ENCODE results near the gene GRK2. TPM values are rescaled to one million over a fixed set of nuclear protein-coding genes. Genes with fewer than 3 reads are reported as not detected.

Gene GRK2
- total and polyA plus RNA-seq, 2 donors (not counting 1 experiment from before 2014, with no cell fraction given) = 20.1 to 28.9 TPM

DNA sequence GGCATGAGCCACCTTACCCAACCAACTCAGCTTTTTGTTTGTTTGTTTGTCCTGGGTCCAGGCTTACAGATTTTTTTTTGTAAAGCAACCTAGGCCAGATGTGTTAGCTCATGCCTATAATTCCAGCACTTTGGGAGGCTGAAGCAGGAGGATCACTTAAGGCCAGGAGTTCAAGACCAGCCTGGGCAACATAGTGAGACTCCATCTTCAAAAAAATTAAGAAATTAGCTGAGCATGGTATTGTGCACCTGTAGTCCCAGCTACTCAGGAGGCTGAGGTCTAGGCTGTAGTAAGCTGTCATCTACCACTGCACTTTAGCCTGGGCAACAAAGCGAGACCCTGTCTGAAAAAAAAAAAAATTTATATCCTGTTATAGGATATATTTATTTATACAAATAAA lies 28.7 kb upstream of the GRK2 start:
- no peak overlapping the region for H3K4me3 ChIP-seq (replicated peaks in 1 of 4; ENCODE audit: control extremely low read depth in 1 of 4, insufficient read depth in 1 of 4, low read depth in 3 of 4, low read length in 4 of 4)
- H3K4me2 ChIP-seq (ENCODE audit: extremely low read depth, insufficient read depth, low read length) = no peak overlapping the region
- H3K4me1 ChIP-seq (ENCODE audit: control insufficient read depth, extremely low read depth, insufficient read depth, low read length) = peaks cover 8% of the 10 kb centered on the region
- no peaks in the 10 kb centered on the region for H4K20me1 ChIP-seq (ENCODE audit: control insufficient read depth, extremely low read depth, insufficient read depth, low read length)
- H3K36me3 ChIP-seq (ENCODE audit: control insufficient read depth, insufficient read depth, low read length) = no peaks in the 10 kb centered on the region
- no peaks in the 10 kb centered on the region for H3K27me3 ChIP-seq (ENCODE audit: control insufficient read depth, insufficient read depth, low read length)
- H3K79me2 ChIP-seq (ENCODE audit: control insufficient read depth, insufficient read depth, low read length) = peaks cover 23% of the 10 kb centered on the region
- DNase-seq (ENCODE audit: low read depth in 2 of 2) = no peak
- H2AFZ ChIP-seq (ENCODE audit: low read length) = no peak overlapping the region
- H3K9me3 ChIP-seq (ENCODE audit: control insufficient read depth, insufficient read depth, low read depth, low read length) = no peaks in the 10 kb centered on the region
- no peak overlapping the region for H3K27ac ChIP-seq (ENCODE audit: insufficient read depth, low read length)
- H3K9ac ChIP-seq (ENCODE audit: insufficient read depth, low read length) = no peak overlapping the region
- TF ChIP-seq, protein P1, sequence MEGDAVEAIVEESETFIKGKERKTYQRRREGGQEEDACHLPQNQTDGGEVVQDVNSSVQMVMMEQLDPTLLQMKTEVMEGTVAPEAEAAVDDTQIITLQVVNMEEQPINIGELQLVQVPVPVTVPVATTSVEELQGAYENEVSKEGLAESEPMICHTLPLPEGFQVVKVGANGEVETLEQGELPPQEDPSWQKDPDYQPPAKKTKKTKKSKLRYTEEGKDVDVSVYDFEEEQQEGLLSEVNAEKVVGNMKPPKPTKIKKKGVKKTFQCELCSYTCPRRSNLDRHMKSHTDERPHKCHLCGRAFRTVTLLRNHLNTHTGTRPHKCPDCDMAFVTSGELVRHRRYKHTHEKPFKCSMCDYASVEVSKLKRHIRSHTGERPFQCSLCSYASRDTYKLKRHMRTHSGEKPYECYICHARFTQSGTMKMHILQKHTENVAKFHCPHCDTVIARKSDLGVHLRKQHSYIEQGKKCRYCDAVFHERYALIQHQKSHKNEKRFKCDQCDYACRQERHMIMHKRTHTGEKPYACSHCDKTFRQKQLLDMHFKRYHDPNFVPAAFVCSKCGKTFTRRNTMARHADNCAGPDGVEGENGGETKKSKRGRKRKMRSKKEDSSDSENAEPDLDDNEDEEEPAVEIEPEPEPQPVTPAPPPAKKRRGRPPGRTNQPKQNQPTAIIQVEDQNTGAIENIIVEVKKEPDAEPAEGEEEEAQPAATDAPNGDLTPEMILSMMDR (conservative IDR thresholded peaks at IDR 0.05 in 1 of 2, IDR thresholded peaks at IDR 0.05 in 1 of 2; ENCODE audit: low read depth in 1 of 2, low read length in 2 of 2) = no peak
- no peak for TF ChIP-seq EZH2 (IDR thresholded peaks at IDR 0.05; ENCODE audit: low read length, missing control alignments)

DNA sequence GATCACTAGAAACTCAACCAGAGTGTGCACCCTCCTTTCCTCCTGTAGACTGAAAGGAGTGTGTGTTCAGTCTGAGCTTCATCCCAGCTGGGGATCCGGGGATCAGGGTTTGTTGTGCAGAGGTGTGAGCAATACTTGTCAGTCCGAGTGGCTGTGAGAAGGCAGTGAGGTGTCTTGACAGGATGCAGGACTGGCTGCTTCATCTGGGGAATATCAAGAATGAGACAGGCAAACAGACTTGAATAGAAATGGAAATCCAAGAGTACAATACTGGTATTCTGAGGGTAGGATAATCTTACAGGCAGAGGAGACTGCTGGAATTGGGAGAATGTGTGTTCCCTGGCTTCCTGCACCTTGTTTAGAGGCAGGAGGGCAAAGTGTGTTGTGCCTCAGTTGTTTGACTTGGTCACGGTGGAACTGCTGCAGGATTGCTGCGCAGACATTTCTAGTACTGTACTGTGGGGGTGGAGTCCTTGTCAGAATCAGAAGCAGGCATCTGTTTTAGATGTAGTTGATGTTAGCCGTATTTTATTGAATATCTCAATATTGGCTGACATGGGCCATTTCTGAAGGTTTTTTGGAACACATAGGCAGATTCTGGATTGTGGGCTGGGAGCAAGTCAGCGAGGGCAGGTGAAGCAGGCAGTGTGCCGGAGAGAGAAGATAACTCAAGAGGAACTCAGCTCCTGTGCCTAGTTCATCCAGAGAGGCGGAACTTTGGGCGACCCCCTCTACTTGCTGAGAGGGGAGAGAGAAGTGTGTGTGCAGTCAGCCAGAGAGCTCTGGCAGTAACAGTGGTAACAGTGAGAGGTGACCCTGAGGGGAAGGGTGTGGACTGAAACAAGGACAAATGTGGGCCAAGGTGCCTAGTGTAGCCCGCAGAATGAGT lies 27.1 kb upstream of the GRK2 start:
- peaks cover 8% of the 10 kb centered on the region for H3K4me1 ChIP-seq (ENCODE audit: control insufficient read depth, extremely low read depth, insufficient read depth, low read length)
- no peaks in the 10 kb centered on the region for H3K27me3 ChIP-seq (ENCODE audit: control insufficient read depth, insufficient read depth, low read length)
- H3K4me2 ChIP-seq (ENCODE audit: extremely low read depth, insufficient read depth, low read length) = peak overlapping the region; percentile 79
- H3K4me3 ChIP-seq (replicated peaks in 1 of 4; ENCODE audit: control extremely low read depth in 1 of 4, insufficient read depth in 1 of 4, low read depth in 3 of 4, low read length in 4 of 4) = peak overlapping the region in 3 of 4 experiments; percentile 19 to 77 (median 51)
- TF ChIP-seq, protein P1 (conservative IDR thresholded peaks at IDR 0.05 in 1 of 2, IDR thresholded peaks at IDR 0.05 in 1 of 2; ENCODE audit: low read depth in 1 of 2, low read length in 2 of 2) = no peak
- no peak for TF ChIP-seq EZH2 (IDR thresholded peaks at IDR 0.05; ENCODE audit: low read length, missing control alignments)
- no peaks in the 10 kb centered on the region for H3K9me3 ChIP-seq (ENCODE audit: control insufficient read depth, insufficient read depth, low read depth, low read length)
- H3K79me2 ChIP-seq (ENCODE audit: control insufficient read depth, insufficient read depth, low read length) = peaks cover 33% of the 10 kb centered on the region
- no peak overlapping the region for H2AFZ ChIP-seq (ENCODE audit: low read length)
- DNase-seq (ENCODE audit: low read depth in 2 of 2) = peak in 1 of 2 donors; percentile 9
- no peaks in the 10 kb centered on the region for H3K36me3 ChIP-seq (ENCODE audit: control insufficient read depth, insufficient read depth, low read length)
- H3K9ac ChIP-seq (ENCODE audit: insufficient read depth, low read length) = no peak overlapping the region
- H4K20me1 ChIP-seq (ENCODE audit: control insufficient read depth, extremely low read depth, insufficient read depth, low read length) = no peaks in the 10 kb centered on the region
- peak overlapping the region; percentile 58 for H3K27ac ChIP-seq (ENCODE audit: insufficient read depth, low read length)

DNA sequence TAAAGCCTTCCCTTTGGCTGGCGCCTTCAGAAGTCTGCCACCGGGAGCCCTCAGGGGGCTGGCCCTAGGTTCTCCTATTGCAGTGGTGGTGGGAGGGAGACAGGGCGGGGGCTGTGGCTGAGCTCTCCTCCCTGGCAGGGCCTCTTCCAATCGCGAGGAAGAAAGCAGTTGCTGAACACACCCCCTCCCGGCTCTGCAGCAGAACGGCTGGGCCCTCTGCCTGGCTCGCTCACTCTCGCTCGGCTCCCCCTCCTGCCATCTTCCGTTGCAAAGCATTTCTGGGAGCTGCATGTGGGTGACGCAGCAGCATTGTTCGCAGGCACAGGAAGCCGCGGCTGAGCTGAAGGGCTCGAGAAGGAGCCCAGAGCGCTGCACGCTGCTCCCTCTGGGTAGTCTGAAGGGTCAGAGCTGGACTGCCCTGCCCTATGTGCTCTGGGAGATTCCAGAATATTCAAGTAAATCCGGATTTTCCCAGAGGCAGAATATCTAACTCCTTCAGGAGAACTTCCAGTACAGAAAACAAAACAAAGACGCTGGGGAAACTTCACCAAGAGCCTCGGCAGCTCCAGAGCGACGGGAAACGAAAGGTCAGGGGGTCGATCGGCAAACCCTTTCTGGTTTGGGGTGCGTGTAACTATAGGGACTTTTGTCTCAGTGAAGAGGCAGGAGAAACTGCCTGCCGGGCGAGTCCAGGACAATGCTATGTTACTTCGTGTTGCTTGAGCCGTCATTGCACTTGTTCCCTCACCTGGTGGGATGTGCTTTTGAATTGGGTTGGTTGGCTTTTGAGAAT lies 26.3 kb upstream of the GRK2 start:
- Histone ChIP-seq H4K20me1 (ENCODE audit: control insufficient read depth, extremely low read depth, insufficient read depth, low read length) (no peaks in the 10 kb centered on the region), H3K9ac (ENCODE audit: insufficient read depth, low read length) (peak overlapping the region; percentile 74), H3K36me3 (ENCODE audit: control insufficient read depth, insufficient read depth, low read length) (peaks cover under 1% of the 10 kb centered on the region), H3K79me2 (ENCODE audit: control insufficient read depth, insufficient read depth, low read length) (peaks cover 33% of the 10 kb centered on the region), H2AFZ (ENCODE audit: low read length) (no peak overlapping the region), H3K9me3 (ENCODE audit: control insufficient read depth, insufficient read depth, low read depth, low read length) (no peaks in the 10 kb centered on the region), H3K27me3 (ENCODE audit: control insufficient read depth, insufficient read depth, low read length) (no peaks in the 10 kb centered on the region), H3K4me3 (replicated peaks in 1 of 4; ENCODE audit: control extremely low read depth in 1 of 4, insufficient read depth in 1 of 4, low read depth in 3 of 4, low read length in 4 of 4) (peak overlapping the region; percentile 65 to 95 (median 75)), H3K4me1 (ENCODE audit: control insufficient read depth, extremely low read depth, insufficient read depth, low read length) (peaks cover 8% of the 10 kb centered on the region), H3K27ac (ENCODE audit: insufficient read depth, low read length) (peak overlapping the region; percentile 95), H3K4me2 (ENCODE audit: extremely low read depth, insufficient read depth, low read length) (peak overlapping the region; percentile 87)
- TF ChIP-seq EZH2 (IDR thresholded peaks at IDR 0.05; ENCODE audit: low read length, missing control alignments) = no peak
- TF ChIP-seq, protein P1 (conservative IDR thresholded peaks at IDR 0.05 in 1 of 2, IDR thresholded peaks at IDR 0.05 in 1 of 2; ENCODE audit: low read depth in 1 of 2, low read length in 2 of 2) = no peak
- peak; percentile 98 to 99 for DNase-seq (ENCODE audit: low read depth in 2 of 2)
